Liver (tissue), 3 donors: ENCODE data around the gene B3GALT5.

ENCODE experiments used
- GABPA ChIP-seq, 2 donors: IDR thresholded peaks in 1 of 2; conservative IDR thresholded peaks in 1 of 2; 2 replicates each; pipeline ENCODE4 v1.6.1; 2016; ENCODE audit warnings: antibody characterized with exemption in 2 of 2, mild to moderate bottlenecking in 1 of 2, moderate library complexity in 1 of 2
- HNF4G ChIP-seq: IDR thresholded peaks from 2 replicates; pipeline ENCODE4 v1.6.1; 2016; ENCODE audit warnings: antibody characterized with exemption
- JUND ChIP-seq, 2 donors: IDR thresholded peaks; 2 replicates each; pipeline ENCODE4 v1.6.1; 2016; ENCODE audit warnings: antibody characterized with exemption in 2 of 2
- RAD21 ChIP-seq, 2 donors: IDR thresholded peaks; 2 replicates each; pipeline ENCODE4 v1.6.1; 2016; ENCODE audit warnings: antibody characterized with exemption in 2 of 2, mild to moderate bottlenecking in 2 of 2
- RXRA ChIP-seq, 2 donors: IDR thresholded peaks; 2 replicates each; pipeline ENCODE4 v1.6.1; 2017 to 2018; ENCODE audit warnings: antibody characterized with exemption in 2 of 2, mild to moderate bottlenecking in 1 of 2
- SP1 ChIP-seq: IDR thresholded peaks from 2 replicates; pipeline ENCODE4 v1.6.1; 2018; ENCODE audit warnings: antibody characterized with exemption, mild to moderate bottlenecking
- TAF1 ChIP-seq: conservative IDR thresholded peaks from 2 replicates; pipeline ENCODE4 v1.6.1; 2016; ENCODE audit warnings: antibody characterized with exemption, mild to moderate bottlenecking
- YY1 ChIP-seq: IDR thresholded peaks from 2 replicates; pipeline ENCODE4 v1.6.1; 2016; ENCODE audit warnings: antibody characterized with exemption, mild to moderate bottlenecking
- TF ChIP-seq, protein P1 (sequence below): IDR thresholded peaks from 2 replicates; pipeline ENCODE4 v1.6.1; 2016; ENCODE audit warnings: antibody characterized with exemption, mild to moderate bottlenecking
- TF ChIP-seq, protein P2 (sequence below): fragments of 150-350 bp; IDR thresholded peaks from 2 replicates; pipeline ENCODE4 v1.5.1; 2017; ENCODE audit warnings: improper control_type of control experiment, low read depth, low read length; ENCODE audit not compliant: missing input control
- TF ChIP-seq, protein P3 (sequence below): IDR thresholded peaks from 2 replicates; pipeline ENCODE4 v1.6.1; 2016; ENCODE audit warnings: antibody characterized with exemption
- TF ChIP-seq, protein P4 (sequence below): IDR thresholded peaks from 2 replicates; pipeline ENCODE4 v1.6.1; 2016; ENCODE audit warnings: antibody characterized with exemption
- donor health status: healthy.
- donor health status: healthy.

DNA sequence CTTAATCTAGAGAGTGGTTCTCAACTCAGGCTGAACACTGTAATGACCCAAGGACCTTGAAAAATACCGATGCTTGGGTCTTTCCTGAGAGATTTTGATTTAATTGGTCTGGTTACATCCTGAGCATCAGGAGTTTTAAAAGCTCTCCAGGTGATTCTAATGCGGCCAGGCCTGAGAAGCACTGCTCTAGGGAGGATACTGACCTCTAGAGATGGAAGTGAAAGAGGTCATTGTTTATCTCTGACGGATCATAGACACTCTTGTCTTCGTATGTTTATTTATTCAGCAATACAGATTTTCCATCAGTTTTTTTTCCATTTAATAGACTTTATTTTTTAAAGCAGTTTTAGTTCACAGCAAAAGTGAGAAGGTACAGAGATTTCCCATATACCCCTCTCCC, 77.7 kb downstream of the B3GALT5 start:
- TF ChIP-seq, protein P1, sequence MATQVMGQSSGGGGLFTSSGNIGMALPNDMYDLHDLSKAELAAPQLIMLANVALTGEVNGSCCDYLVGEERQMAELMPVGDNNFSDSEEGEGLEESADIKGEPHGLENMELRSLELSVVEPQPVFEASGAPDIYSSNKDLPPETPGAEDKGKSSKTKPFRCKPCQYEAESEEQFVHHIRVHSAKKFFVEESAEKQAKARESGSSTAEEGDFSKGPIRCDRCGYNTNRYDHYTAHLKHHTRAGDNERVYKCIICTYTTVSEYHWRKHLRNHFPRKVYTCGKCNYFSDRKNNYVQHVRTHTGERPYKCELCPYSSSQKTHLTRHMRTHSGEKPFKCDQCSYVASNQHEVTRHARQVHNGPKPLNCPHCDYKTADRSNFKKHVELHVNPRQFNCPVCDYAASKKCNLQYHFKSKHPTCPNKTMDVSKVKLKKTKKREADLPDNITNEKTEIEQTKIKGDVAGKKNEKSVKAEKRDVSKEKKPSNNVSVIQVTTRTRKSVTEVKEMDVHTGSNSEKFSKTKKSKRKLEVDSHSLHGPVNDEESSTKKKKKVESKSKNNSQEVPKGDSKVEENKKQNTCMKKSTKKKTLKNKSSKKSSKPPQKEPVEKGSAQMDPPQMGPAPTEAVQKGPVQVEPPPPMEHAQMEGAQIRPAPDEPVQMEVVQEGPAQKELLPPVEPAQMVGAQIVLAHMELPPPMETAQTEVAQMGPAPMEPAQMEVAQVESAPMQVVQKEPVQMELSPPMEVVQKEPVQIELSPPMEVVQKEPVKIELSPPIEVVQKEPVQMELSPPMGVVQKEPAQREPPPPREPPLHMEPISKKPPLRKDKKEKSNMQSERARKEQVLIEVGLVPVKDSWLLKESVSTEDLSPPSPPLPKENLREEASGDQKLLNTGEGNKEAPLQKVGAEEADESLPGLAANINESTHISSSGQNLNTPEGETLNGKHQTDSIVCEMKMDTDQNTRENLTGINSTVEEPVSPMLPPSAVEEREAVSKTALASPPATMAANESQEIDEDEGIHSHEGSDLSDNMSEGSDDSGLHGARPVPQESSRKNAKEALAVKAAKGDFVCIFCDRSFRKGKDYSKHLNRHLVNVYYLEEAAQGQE: no peak
- TF ChIP-seq, protein P2, sequence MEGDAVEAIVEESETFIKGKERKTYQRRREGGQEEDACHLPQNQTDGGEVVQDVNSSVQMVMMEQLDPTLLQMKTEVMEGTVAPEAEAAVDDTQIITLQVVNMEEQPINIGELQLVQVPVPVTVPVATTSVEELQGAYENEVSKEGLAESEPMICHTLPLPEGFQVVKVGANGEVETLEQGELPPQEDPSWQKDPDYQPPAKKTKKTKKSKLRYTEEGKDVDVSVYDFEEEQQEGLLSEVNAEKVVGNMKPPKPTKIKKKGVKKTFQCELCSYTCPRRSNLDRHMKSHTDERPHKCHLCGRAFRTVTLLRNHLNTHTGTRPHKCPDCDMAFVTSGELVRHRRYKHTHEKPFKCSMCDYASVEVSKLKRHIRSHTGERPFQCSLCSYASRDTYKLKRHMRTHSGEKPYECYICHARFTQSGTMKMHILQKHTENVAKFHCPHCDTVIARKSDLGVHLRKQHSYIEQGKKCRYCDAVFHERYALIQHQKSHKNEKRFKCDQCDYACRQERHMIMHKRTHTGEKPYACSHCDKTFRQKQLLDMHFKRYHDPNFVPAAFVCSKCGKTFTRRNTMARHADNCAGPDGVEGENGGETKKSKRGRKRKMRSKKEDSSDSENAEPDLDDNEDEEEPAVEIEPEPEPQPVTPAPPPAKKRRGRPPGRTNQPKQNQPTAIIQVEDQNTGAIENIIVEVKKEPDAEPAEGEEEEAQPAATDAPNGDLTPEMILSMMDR: no peak
- TF ChIP-seq RAD21 (IDR thresholded peaks at IDR 0.05): no peak
- TF ChIP-seq YY1: no peak
- no peak for TF ChIP-seq SP1
- TF ChIP-seq TAF1: no peak
- TF ChIP-seq, protein P3, sequence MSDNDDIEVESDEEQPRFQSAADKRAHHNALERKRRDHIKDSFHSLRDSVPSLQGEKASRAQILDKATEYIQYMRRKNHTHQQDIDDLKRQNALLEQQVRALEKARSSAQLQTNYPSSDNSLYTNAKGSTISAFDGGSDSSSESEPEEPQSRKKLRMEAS: no peak
- no peak for TF ChIP-seq JUND (IDR thresholded peaks at IDR 0.05)
- TF ChIP-seq, protein P4, sequence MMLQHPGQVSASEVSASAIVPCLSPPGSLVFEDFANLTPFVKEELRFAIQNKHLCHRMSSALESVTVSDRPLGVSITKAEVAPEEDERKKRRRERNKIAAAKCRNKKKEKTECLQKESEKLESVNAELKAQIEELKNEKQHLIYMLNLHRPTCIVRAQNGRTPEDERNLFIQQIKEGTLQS: no peak
- TF ChIP-seq GABPA (IDR thresholded peaks at IDR 0.05 in 1 of 2, conservative IDR thresholded peaks at IDR 0.05 in 1 of 2): no peak
- no peak for TF ChIP-seq HNF4G
- TF ChIP-seq RXRA (IDR thresholded peaks at IDR 0.05): no peak
